Islet of Langerhans (tissue), 1 donor: Measurements from ENCODE around the gene GPT2.
"Not testable (repeated sequence)": the region's sequence is repeated elsewhere in the genome, so short reads cannot be mapped to it uniquely, and the experiment has no call there.

Experiments used
- FAIRE-seq: peaks from one replicate; lab custom pipeline; 2011; peaks lifted over from hg19 to GRCh38; lab: Jason Lieb, UNC

Gene GPT2

GRCh38 chr16:46920402-46921068 is 36.4 kb downstream of the GPT2 start:
- no peak for FAIRE-seq

- FAIRE-seq = no peak
Measured at GRCh38 chr16:46922239-46922638, 38.1 kb downstream of the GPT2 start.

- no peak for FAIRE-seq
Measured at GRCh38 chr16:46923513-46924295, 39.5 kb downstream of the GPT2 start.

GRCh38 chr16:46924402-46924801 is 40.2 kb downstream of the GPT2 start:
- FAIRE-seq = no peak

- no peak for FAIRE-seq
Measured at GRCh38 chr16:46926470-46927225, 42.5 kb downstream of the GPT2 start.

- FAIRE-seq = no peak
Measured at GRCh38 chr16:46927273-46927672, 43.1 kb downstream of the GPT2 start.

- FAIRE-seq = no peak
Measured at GRCh38 chr16:46928811-46929210, 44.6 kb downstream of the GPT2 start.

GRCh38 chr16:46929378-46930332 is 45.5 kb downstream of the GPT2 start:
- FAIRE-seq = no peak

GRCh38 chr16:46930861-46931260 is 46.7 kb downstream of the GPT2 start:
- no peak for FAIRE-seq

GRCh38 chr16:46932802-46933201 is 48.6 kb downstream of the GPT2 start:
- no peak for FAIRE-seq

GRCh38 chr16:46937536-46937935 is 53.4 kb downstream of the GPT2 start:
- no peak for FAIRE-seq

- not testable (repeated sequence) for FAIRE-seq
Measured at GRCh38 chr16:46944713-46945112, 60.6 kb downstream of the GPT2 start.

GRCh38 chr16:46947900-46948547 is 63.9 kb downstream of the GPT2 start:
- no peak for FAIRE-seq

- no peak for FAIRE-seq
Measured at GRCh38 chr16:46948548-46949166, 64.5 kb downstream of the GPT2 start.

GRCh38 chr16:46949241-46949892 is 65.2 kb downstream of the GPT2 start:
- peak; percentile 94 for FAIRE-seq

GRCh38 chr16:46950009-46950408 is 65.8 kb downstream of the GPT2 start:
- FAIRE-seq = no peak

- no peak for FAIRE-seq
Measured at GRCh38 chr16:46954562-46954961, 70.4 kb downstream of the GPT2 start.

GRCh38 chr16:46961373-46962353 is 77.5 kb downstream of the GPT2 start:
- no peak for FAIRE-seq

- no peak for FAIRE-seq
Measured at GRCh38 chr16:46962629-46963028, 78.5 kb downstream of the GPT2 start.
